GM06990 (cell line): ENCODE data around the gene RESF1.

Source experiments
- DNase-seq: peaks from one replicate; pipeline ENCODE4 v3.0.0-alpha.2; 2011; ENCODE audit not compliant: insufficient read length; ENCODE audit errors: extremely low read depth
- H3K27me3 ChIP-seq: replicated peaks from 2 replicates; pipeline ENCODE4 v1.6.0; 2011; ENCODE audit warnings: low read length; ENCODE audit not compliant: control insufficient read depth, insufficient read depth
- H3K36me3 ChIP-seq: 2 replicates; pipeline ENCODE4 v1.5.1; 2011; ENCODE audit warnings: low read length; ENCODE audit not compliant: control insufficient read depth, insufficient read depth
- H3K4me3 ChIP-seq: replicated peaks from 2 replicates; pipeline ENCODE4 v1.5.1; 2011; ENCODE audit warnings: low read depth, mild to moderate bottlenecking, control low read depth, low read length
- TF ChIP-seq, protein P1 (sequence below): IDR thresholded peaks from 2 replicates; pipeline ENCODE4 v1.5.1; 2011; ENCODE audit warnings: low read length, control low read depth, mild to moderate bottlenecking, inconsistent platforms; ENCODE audit not compliant: insufficient read depth, poor library complexity, severe bottlenecking

The RESF1 gene

GRCh38 chr12:31974673-31975072 lies 15.5 kb downstream of the RESF1 start:
- Histone ChIP-seq H3K4me3 (no peak overlapping the region), H3K27me3 (no peaks in the 10 kb centered on the region), H3K36me3 (peaks cover 31% of the 10 kb centered on the region)
- no peak for DNase-seq
- TF ChIP-seq, protein P1, sequence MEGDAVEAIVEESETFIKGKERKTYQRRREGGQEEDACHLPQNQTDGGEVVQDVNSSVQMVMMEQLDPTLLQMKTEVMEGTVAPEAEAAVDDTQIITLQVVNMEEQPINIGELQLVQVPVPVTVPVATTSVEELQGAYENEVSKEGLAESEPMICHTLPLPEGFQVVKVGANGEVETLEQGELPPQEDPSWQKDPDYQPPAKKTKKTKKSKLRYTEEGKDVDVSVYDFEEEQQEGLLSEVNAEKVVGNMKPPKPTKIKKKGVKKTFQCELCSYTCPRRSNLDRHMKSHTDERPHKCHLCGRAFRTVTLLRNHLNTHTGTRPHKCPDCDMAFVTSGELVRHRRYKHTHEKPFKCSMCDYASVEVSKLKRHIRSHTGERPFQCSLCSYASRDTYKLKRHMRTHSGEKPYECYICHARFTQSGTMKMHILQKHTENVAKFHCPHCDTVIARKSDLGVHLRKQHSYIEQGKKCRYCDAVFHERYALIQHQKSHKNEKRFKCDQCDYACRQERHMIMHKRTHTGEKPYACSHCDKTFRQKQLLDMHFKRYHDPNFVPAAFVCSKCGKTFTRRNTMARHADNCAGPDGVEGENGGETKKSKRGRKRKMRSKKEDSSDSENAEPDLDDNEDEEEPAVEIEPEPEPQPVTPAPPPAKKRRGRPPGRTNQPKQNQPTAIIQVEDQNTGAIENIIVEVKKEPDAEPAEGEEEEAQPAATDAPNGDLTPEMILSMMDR, result no peak

- Histone ChIP-seq H3K36me3 (peaks cover 6% of the 10 kb centered on the region), H3K27me3 (no peaks in the 10 kb centered on the region), H3K4me3 (no peak overlapping the region)
- no peak for DNase-seq
- TF ChIP-seq, protein P1, result no peak
These were observed 25.8 kb downstream of the RESF1 start for GRCh38 chr12:31984806-31985591.

DNA sequence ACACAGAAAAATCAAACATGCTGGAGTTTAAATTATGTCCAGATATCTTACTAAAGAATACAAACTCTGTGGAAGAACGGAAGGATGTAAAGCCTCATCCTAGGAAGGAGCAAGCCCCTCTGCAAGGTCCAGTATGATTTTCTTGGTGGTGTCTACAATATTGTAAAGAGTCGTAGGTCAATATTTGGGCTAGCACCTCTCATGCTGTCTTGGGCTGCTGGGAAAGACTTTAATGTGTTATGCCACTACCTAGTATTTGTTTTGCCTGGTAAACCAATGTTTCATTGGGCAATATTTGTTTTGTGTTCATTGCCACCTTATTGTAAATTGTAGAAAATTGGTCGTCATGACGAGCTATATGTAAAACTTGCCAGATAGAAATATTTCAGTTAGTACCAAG lies 26.6 kb downstream of the RESF1 start:
- DNase-seq, result no peak
- Histone ChIP-seq H3K27me3 (no peaks in the 10 kb centered on the region), H3K36me3 (peaks cover 6% of the 10 kb centered on the region), H3K4me3 (no peak overlapping the region)
- TF ChIP-seq, protein P1, result no peak

- Histone ChIP-seq H3K4me3 (no peak overlapping the region), H3K27me3 (no peaks in the 10 kb centered on the region), H3K36me3 (no peaks in the 10 kb centered on the region; the same call in none of the 2 replicates)
- TF ChIP-seq, protein P1, result no peak
- no peak for DNase-seq
These were observed 30.6 kb downstream of the RESF1 start for GRCh38 chr12:31989571-31990362.

DNA sequence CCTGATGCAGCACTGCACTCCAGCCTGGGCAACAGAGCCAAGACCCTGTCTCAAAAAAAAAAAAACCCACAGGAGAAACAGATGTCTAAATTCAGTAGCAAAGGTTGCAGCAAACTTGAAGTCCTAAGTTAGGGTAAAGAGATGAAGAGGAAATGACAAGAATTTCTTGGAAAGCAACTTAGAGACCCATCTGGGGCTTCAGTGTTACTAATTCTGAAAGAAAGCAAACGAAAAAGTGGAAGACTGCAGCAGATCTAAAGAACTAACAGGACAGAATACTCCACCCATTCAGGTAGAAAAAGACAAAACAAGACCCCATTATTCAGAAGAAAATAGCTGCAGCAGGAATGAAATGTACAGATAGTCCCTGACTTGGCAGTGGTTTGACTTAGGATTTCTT lies 31.9 kb downstream of the RESF1 start:
- Histone ChIP-seq H3K36me3 (no peaks in the 10 kb centered on the region; the same call in none of the 2 replicates), H3K27me3 (no peaks in the 10 kb centered on the region), H3K4me3 (no peak overlapping the region)
- DNase-seq, result no peak
- TF ChIP-seq, protein P1, result no peak
